WTC11 (cell line): Measurements from ENCODE around the gene GYS1. TPM values are rescaled to one million over a fixed set of nuclear protein-coding genes. Genes with fewer than 3 reads are reported as not detected.
A peak's percentile ranks its signal among the peaks of the same experiment; 100 is the strongest.

ENCODE experiments used
- ATAC-seq: fragments of 200-7000 bp; cut with Tn5 transposase; 2 replicates; pipeline ENCODE4 v1.10.0; 2021; ENCODE audit warnings: mild to moderate bottlenecking, moderate library complexity
- CTCF ChIA-PET: fragments of 300-600 bp; sonication (Branson Sonifier 250); formaldehyde crosslinking; loops from one replicate; lab custom pipeline; 2021; ENCODE audit warnings: antibody characterized with exemption; lab: Charles Lee
- POLR2A ChIA-PET: fragments of 350-600 bp; sonication (Branson Sonifier 250); formaldehyde crosslinking; loops from one replicate; lab custom pipeline; 2021; ENCODE audit warnings: antibody characterized with exemption; lab: Charles Lee
- DNase-seq: peaks from one replicate; pipeline ENCODE4 v3.0.0; 2021; ENCODE audit warnings: low spot score
- H3K27ac Mint-ChIP-seq: 2 replicates; pipeline ENCODE4 v1.8.0; 2021; ENCODE audit warnings: mixed read lengths
- H3K27me3 Mint-ChIP-seq: 2 replicates; pipeline ENCODE4 v1.8.0; 2021; ENCODE audit warnings: low read depth, mild to moderate bottlenecking, moderate library complexity, mixed read lengths
- H3K36me3 Mint-ChIP-seq: 2 replicates; pipeline ENCODE4 v1.8.0; 2021; ENCODE audit warnings: mixed read lengths
- H3K4me1 Mint-ChIP-seq: 2 replicates; pipeline ENCODE4 v1.8.0; 2022; ENCODE audit warnings: mixed read lengths
- H3K4me3 Mint-ChIP-seq: 2 replicates; pipeline ENCODE4 v1.8.0; 2021; ENCODE audit warnings: mild to moderate bottlenecking, moderate library complexity, mixed read lengths
- H3K9me3 Mint-ChIP-seq: 2 replicates; pipeline ENCODE4 v1.8.0; 2021; ENCODE audit warnings: mixed read lengths
- AFF4 ChIP-seq: sonication (generic); formaldehyde crosslinking; IDR thresholded peaks from 2 replicates; pipeline ENCODE4 v1.8.1; 2023; ENCODE audit warnings: mild to moderate bottlenecking, missing genetic modification reagents, borderline replicate concordance
- CBFB ChIP-seq: sonication (generic); formaldehyde crosslinking; IDR thresholded peaks from 2 replicates; pipeline ENCODE4 v1.8.1; 2022; ENCODE audit warnings: mild to moderate bottlenecking, low read depth, missing genetic modification reagents
- ELF4 ChIP-seq: sonication (generic); formaldehyde crosslinking; IDR thresholded peaks from 2 replicates; pipeline ENCODE4 v1.8.1; 2022; ENCODE audit warnings: low read depth, mild to moderate bottlenecking, moderate library complexity, missing genetic modification reagents
- EMX1 ChIP-seq: fragments of 250-450 bp; sonication (Bioruptor Pico); IDR thresholded peaks from 2 replicates; pipeline ENCODE4 v1.8.0; 2021; ENCODE audit warnings: mild to moderate bottlenecking
- ERG ChIP-seq: fragments of 250-450 bp; sonication (Bioruptor Pico); IDR thresholded peaks from 2 replicates; pipeline ENCODE4 v1.8.0; 2021; ENCODE audit warnings: mild to moderate bottlenecking
- ETV6 ChIP-seq: sonication (generic); formaldehyde crosslinking; IDR thresholded peaks from 2 replicates; pipeline ENCODE4 v1.8.1; 2022; ENCODE audit warnings: mild to moderate bottlenecking, missing genetic modification reagents
- FOXJ3 ChIP-seq: sonication (generic); formaldehyde crosslinking; IDR thresholded peaks from 2 replicates; pipeline ENCODE4 v1.9.0; 2021; ENCODE audit warnings: missing genetic modification reagents, mild to moderate bottlenecking, borderline replicate concordance
- FOXP4 ChIP-seq: sonication (generic); formaldehyde crosslinking; IDR thresholded peaks from 2 replicates; pipeline ENCODE4 v1.8.0; 2022; ENCODE audit warnings: mild to moderate bottlenecking, missing genetic modification reagents
- GABPB1 ChIP-seq: sonication (generic); formaldehyde crosslinking; IDR thresholded peaks from 2 replicates; pipeline ENCODE4 v1.8.1; 2023; ENCODE audit warnings: mild to moderate bottlenecking, missing genetic modification reagents
- GRHL2 ChIP-seq: fragments of 250-450 bp; sonication (Bioruptor Pico); IDR thresholded peaks from 2 replicates; pipeline ENCODE4 v1.8.0; 2022; ENCODE audit warnings: mild to moderate bottlenecking, moderate library complexity; ENCODE audit not compliant: insufficient replicate concordance, severe bottlenecking
- HMGA2 ChIP-seq: fragments of 250-450 bp; sonication (Bioruptor Pico); IDR thresholded peaks from 2 replicates; pipeline ENCODE4 v1.4.0; 2021; ENCODE audit warnings: mild to moderate bottlenecking, moderate library complexity
- IRF2 ChIP-seq: sonication (generic); formaldehyde crosslinking; IDR thresholded peaks from 2 replicates; pipeline ENCODE4 v1.8.0; 2022; ENCODE audit warnings: low read depth, missing genetic modification reagents, borderline replicate concordance
- RELA ChIP-seq: sonication (generic); formaldehyde crosslinking; IDR thresholded peaks from 2 replicates; pipeline ENCODE4 v1.8.1; 2022; ENCODE audit warnings: missing genetic modification reagents, mild to moderate bottlenecking, borderline replicate concordance
- RORB ChIP-seq: fragments of 250-450 bp; sonication (Bioruptor Pico); IDR thresholded peaks from 2 replicates; pipeline ENCODE4 v1.9.0; 2021; ENCODE audit warnings: mild to moderate bottlenecking
- USF1 ChIP-seq: sonication (generic); formaldehyde crosslinking; IDR thresholded peaks from 2 replicates; pipeline ENCODE4 v1.8.0; 2022; ENCODE audit warnings: mild to moderate bottlenecking, missing genetic modification reagents
- ZBTB21 ChIP-seq: sonication (generic); formaldehyde crosslinking; IDR thresholded peaks from 2 replicates; pipeline ENCODE4 v1.8.1; 2023; ENCODE audit warnings: mild to moderate bottlenecking, missing genetic modification reagents, borderline replicate concordance
- ZNF138 ChIP-seq: sonication (generic); formaldehyde crosslinking; conservative IDR thresholded peaks from 2 replicates; pipeline ENCODE4 v1.8.1; 2022; ENCODE audit warnings: mild to moderate bottlenecking, moderate library complexity, missing genetic modification reagents
- ZNF512 ChIP-seq: sonication (generic); formaldehyde crosslinking; IDR thresholded peaks from 2 replicates; pipeline ENCODE4 v1.8.1; 2022; ENCODE audit warnings: missing genetic modification reagents, borderline replicate concordance
- total RNA-seq: library from RNA; stranded (reverse); gene quantifications from 3 replicates; pipeline ENCODE4 v1.2.3, GENCODE V29; 2021
- TF ChIP-seq, protein P1 (sequence below): fragments of 250-450 bp; sonication (Bioruptor Pico); IDR thresholded peaks from 2 replicates; pipeline ENCODE4 v1.9.0; 2021; ENCODE audit warnings: mild to moderate bottlenecking
- TF ChIP-seq, protein P2 (sequence below): sonication (generic); formaldehyde crosslinking; IDR thresholded peaks from 2 replicates; pipeline ENCODE4 v1.8.1; 2023; ENCODE audit warnings: mild to moderate bottlenecking, missing genetic modification reagents

Gene GYS1
- total RNA-seq, 1 experiment from 2014 or later: 52.0 TPM

GRCh38 chr19:48968179-48968661 is 24.9 kb downstream of the GYS1 start:
- DNase-seq (no peak), ATAC-seq (no peak)
- Mint-ChIP-seq H3K4me3 (no peak overlapping the region), H3K27me3 (no peaks in the 10 kb centered on the region), H3K36me3 (peaks cover 49% of the 10 kb centered on the region), H3K4me1 (peaks cover 31% of the 10 kb centered on the region), H3K27ac (no peak overlapping the region), H3K9me3 (peaks cover 4% of the 10 kb centered on the region)
- TF ChIP-seq ZNF512 (CRISPR knock-in tag) (no peak), RORB (CRISPR knock-in tag) (0 out of 2 replicates have a peak, but pooled peaks have one; percentile 76), EMX1 (0 out of 2 replicates have a peak, but pooled peaks have one; percentile 3)
- TF ChIP-seq, protein P1, sequence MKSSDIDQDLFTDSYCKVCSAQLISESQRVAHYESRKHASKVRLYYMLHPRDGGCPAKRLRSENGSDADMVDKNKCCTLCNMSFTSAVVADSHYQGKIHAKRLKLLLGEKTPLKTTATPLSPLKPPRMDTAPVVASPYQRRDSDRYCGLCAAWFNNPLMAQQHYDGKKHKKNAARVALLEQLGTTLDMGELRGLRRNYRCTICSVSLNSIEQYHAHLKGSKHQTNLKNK (CRISPR knock-in tag): peak; percentile 2; the same call in 1 of the 2 replicates
- CTCF ChIA-PET: interaction anchor here (1.4 to 2.6 kb wide), 3 partner anchors 8 to 33 kb away, joined by 3 to 13 read pairs (median 8); partner anchors contain the start of genes GYS1 and RUVBL2
- POLR2A ChIA-PET: interaction anchor here (1.3 kb wide), 1 partner anchor 25 kb away, joined by 3 read pairs; the partner anchor contains the start of gene RUVBL2

DNA sequence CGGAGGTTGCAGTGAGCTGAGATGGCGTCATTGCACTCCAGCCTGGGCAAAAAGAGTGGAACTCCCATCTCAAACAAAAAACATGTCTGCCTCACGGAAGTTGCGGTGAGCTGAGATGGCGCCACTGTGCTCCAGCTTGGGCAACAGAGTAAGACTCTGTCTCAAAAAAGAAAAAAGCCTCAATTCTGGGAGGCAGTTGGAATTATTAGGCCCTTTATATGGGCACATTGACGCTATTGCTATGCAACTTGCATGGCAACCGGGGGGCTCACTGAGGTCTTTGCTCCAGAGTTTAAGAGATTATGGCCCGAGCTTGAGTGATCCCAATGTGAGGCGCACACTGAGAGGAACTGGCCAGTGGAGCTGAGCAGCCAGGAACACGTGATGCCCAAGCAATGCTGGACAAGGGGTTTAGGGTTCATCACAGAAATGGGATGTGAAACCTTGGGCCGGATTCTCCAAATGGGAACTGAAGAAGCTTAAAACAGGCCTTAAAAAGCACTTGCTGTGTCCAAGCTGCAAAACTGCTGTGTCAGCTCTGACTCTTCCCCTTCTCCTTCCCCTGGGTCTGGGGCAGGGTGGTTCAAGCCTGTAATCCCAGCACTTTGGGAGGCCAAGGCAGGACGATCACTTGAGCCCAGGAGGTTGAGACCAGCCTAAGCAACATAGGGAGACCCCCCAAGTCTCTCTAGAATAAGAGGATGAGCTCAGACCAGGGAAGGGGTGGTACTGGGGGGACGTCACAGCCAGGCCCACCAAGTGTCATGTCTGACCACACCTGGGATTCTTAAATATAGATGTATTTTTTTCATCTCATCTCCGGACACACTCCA is 25.5 kb downstream of the GYS1 start:
- Mint-ChIP-seq H3K9me3 (peaks cover 4% of the 10 kb centered on the region), H3K4me3 (peak overlapping the region; percentile 99)
- TF ChIP-seq, protein P1 (CRISPR knock-in tag): no peak
- TF ChIP-seq RELA (CRISPR knock-in tag) (no peak), CBFB (CRISPR knock-in tag) (no peak), GRHL2 (CRISPR knock-in tag) (no peak), ERG (CRISPR knock-in tag) (peak; percentile 65; the same call in 1 of the 2 replicates), USF1 (CRISPR knock-in tag) (no peak), ELF4 (CRISPR knock-in tag) (no peak), FOXP4 (CRISPR knock-in tag) (peak; percentile 39; the same call in 1 of the 2 replicates), ETV6 (CRISPR knock-in tag) (0 out of 2 replicates have a peak, but pooled peaks have one; percentile 14), FOXJ3 (no peak), GABPB1 (0 out of 2 replicates have a peak, but pooled peaks have one; percentile 7), IRF2 (CRISPR knock-in tag) (no peak), AFF4 (CRISPR knock-in tag) (peak; percentile 53; the same call in 1 of the 2 replicates), ZNF138 (CRISPR knock-in tag) (no peak), ZBTB21 (no peak), HMGA2 (CRISPR knock-in tag) (no peak)
- TF ChIP-seq, protein P2, sequence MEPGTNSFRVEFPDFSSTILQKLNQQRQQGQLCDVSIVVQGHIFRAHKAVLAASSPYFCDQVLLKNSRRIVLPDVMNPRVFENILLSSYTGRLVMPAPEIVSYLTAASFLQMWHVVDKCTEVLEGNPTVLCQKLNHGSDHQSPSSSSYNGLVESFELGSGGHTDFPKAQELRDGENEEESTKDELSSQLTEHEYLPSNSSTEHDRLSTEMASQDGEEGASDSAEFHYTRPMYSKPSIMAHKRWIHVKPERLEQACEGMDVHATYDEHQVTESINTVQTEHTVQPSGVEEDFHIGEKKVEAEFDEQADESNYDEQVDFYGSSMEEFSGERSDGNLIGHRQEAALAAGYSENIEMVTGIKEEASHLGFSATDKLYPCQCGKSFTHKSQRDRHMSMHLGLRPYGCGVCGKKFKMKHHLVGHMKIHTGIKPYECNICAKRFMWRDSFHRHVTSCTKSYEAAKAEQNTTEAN: no peak
- TF ChIP-seq, all 79 proteins: peak for 5
- H3K27ac Mint-ChIP-seq: no peak overlapping the region
- ATAC-seq (no peak), DNase-seq (no peak)
- H3K27me3 Mint-ChIP-seq: no peaks in the 10 kb centered on the region
- H3K4me1 Mint-ChIP-seq: peaks cover 35% of the 10 kb centered on the region
- ChIA-PET CTCF (interaction anchor here (0.5 to 2.6 kb wide), 6 partner anchors 8 to 235 kb away, joined by 3 to 13 read pairs (median 6); partner anchors contain the start of genes GYS1 and RUVBL2), POLR2A (interaction anchor here (1.3 to 1.5 kb wide), 2 partner anchors 13 to 26 kb away, joined by 3 to 4 read pairs; partner anchors contain the start of genes BAX and RUVBL2)
- peaks cover 45% of the 10 kb centered on the region for H3K36me3 Mint-ChIP-seq
